HG03095 (cell line): ENCODE results near the gene FARP1.

Source experiments
- ATAC-seq: cut with Tn5 transposase; IDR thresholded peaks from one replicate; pipeline ENCODE4 v1.9.1; 2021; ENCODE audit warnings: moderate library complexity; ENCODE audit not compliant: unreplicated experiment

Gene FARP1

GRCh38 chr13:98300956-98301641 is 158.2 kb downstream of the FARP1 start:
- ATAC-seq, result no peak

GRCh38 chr13:98301721-98302120 is 158.8 kb downstream of the FARP1 start:
- ATAC-seq, result no peak

DNA sequence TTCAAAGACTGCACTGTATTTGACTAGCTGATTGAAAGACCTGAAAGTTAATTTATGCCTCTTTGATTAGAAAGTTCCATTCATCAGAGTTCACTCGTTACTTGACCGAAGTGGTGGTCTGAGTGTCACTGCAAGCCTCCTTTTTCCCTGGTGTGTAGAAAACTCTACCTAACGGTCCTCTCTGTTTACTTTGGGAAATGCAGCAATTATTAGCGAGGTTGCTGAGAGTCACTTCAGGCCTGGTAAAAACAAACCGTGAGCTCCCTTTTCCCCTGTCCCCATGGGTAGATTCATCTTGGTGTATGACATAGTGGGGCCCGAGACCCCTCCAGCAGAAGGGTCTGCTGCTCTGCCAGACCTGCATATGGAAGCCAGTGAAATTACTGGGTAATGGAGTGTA is 161.0 kb downstream of the FARP1 start:
- ATAC-seq, result no peak

DNA sequence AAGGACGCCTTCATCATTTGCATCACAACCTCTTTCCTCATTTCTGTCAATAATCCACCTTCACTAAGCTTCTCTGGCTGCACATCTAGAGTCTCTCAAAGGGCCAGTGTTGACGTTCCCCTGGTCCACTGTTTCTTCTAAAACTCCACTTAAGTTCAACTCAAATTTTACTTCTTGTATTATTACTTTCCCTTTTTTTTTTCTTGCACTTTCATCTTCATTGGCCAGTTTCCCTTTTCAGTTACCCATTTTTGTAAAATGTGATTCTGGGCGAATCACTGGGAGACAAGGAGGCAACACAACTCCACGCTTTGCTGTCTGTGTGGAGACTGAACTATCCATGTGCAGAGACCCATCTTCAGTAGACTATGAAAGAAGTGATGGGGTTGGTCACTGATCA is 162.8 kb downstream of the FARP1 start:
- no peak for ATAC-seq

GRCh38 chr13:98307463-98308085 is 164.7 kb downstream of the FARP1 start:
- no peak for ATAC-seq

DNA sequence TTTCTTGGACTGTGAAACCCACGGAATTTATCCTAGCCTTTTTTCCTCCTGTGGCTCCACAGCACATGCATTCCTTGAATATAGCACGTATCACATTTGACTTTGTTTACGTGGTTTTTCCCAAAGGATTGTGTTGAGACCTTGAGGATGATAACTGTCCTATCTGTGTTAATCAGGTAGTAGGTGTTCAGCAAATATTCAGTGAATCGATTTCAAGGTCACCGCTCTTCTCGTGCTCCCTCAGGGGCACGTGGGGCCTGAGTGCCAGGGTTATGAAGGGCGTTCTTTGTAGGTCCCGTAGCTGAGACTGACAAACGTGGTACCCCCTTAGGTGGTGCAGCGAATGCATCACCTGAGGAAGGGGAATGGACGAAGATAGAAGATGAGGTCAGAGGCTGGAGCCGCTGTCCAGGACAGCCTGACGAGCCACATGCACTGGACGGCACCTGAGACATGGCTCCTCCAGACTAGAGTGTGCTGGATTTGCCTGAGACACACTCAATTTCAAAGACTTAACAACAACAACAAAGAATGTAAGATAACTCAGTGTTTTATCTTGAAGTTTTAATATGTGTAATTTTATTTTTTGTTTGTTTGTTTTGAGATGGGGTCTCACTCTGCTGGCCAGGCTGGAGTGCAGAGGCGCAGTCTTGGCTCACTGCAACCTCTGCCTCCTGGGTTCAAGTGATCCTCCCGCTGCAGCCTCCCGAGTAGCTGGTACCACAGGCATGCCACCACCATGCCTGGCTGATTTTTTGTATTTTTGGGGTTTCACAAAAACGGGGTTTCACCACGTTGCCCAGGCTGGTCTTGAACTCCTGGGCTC is 165.4 kb downstream of the FARP1 start:
- ATAC-seq, result no peak

- ATAC-seq, result no peak
These were observed 166.9 kb downstream of the FARP1 start for GRCh38 chr13:98309569-98310335.

DNA sequence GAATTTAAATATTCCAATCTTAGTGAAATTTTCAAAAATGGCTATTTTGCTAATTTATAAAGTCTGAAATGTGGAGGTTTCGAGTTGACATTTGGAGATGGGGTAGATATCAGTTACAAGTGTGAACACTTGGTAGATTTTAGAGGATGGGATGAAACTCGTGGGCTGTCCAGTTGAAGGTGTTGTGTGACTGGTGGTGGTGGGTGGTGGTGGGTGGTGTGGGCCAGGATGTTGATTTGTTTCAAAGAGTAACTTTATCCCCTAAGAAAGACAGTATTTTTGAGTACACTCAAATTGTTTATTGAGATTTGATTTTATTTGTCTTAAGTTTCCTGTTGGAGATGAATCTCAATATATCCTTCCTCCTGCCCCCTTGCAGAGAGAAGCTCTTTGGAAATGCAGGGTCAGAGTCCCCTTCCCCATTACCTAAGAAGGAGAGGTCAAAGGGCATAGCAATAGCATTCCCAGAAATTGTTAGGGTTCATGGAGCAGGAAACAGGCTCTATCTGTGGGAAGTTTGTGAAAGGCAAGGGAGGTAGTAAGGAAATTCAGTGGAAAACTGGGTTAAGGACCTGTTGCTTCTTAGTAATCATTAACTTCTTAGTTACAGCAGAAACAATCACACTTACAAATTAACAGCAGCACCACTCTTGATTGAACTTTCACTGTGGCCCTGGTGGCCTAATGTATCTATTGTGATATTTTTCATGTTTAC is 167.7 kb downstream of the FARP1 start:
- no peak for ATAC-seq

DNA sequence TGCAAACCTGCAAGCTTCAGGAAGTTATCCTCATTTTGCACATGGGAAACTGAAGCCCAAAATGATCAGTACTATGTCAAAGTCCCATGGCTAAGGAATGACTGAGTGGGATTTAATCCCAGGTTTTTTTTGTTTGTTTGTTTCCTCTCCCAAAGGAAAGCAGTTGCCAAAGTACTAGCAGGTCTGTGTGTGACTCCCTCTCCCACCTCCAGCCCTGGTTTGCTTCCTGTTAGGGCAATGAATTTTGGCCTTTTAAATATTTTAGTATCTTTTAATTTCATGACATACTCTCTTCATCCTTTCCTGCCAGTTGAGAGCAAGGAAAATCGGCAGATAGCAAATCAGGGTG is 168.3 kb downstream of the FARP1 start:
- ATAC-seq, result no peak

DNA sequence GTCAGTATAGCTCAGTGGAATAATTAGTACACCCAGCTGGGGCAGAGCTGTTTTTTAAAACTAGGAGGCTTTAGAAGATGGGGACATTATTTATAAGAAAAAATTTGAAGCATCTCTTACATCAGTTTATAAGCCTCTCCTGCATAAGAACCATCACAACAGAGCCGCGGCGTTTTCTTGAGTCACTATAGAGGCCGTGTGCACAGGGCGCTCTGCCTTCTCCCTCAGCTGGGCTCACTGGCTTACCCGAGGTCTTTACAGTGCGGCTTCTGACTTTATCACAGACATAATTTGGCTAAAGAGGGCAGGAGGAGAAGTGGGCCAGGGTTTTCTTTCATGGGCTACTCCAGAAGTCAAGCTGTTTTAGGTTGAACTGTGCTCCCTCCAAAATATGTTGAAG is 169.7 kb downstream of the FARP1 start:
- ATAC-seq, result no peak

GRCh38 chr13:98313023-98313921 is 170.4 kb downstream of the FARP1 start:
- no peak for ATAC-seq

DNA sequence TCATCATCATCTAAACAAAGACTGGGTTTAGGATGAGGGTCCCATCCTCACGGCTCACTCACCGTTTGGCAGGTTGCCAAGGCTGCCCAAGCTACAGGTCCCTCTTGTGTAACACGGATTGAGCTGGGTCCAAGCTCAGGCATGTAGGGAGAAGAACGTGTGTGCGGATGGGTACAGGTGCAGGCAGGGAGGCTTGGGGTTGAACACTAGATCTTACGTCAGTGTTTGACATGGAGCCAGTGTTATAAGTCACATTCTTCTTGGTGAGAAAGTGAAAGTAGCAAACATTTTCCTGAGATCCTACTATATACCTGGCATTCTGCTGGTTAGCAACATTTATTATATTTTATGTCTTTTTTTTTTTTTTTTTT is 171.0 kb downstream of the FARP1 start:
- no peak for ATAC-seq

DNA sequence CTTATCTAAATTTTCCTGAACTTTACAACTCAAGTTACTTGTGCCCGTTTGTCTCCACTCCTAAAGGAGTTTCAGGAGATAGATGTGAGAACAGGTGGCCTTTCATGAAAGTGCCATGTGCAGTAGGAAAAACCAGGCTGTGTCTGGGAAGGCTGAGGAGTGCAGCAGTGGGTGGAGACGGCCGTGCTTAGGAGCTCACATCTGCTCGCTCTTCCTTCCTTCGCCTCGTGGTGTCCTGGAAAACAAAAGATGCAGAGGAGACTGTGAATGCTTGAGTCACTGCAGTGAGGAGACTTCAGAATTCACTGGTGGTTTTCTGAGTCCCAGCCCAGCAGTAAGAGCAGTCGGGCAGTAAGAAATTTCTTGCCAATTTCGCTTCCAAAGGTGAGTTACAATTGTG is 172.6 kb downstream of the FARP1 start:
- no peak for ATAC-seq

- no peak for ATAC-seq
These were observed 173.0 kb downstream of the FARP1 start for GRCh38 chr13:98315902-98316301.

DNA sequence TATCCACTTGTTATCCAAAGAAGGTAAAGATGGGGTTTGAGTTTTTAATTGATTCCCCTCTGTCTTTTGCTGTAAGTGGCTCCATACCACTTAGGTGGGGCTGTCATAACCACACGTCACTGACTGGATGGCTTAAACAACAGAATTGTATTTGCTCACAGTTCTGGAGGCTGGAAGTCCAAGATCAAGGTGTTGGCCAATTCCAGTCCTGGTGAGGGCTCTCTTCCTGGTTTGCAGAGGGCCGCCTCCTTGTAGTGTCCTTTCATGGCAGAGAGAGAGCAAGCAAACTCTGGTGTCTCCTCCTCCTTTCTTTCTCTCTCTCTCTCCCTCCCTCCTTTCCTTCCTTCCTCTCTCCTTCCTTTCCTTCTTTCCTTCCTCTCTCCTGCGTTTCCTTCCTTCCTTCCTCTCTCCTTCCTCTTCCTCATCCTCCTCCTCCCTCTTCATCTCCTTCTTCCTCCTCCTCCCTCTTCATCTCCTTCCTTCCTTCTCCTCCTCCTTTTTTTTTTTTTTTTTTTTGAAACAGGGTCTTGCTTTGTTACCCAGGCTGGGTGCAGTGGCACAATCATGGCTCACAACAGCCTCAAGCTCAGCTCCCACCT is 174.8 kb downstream of the FARP1 start:
- ATAC-seq, result no peak

- no peak for ATAC-seq
These were observed 175.5 kb downstream of the FARP1 start for GRCh38 chr13:98318263-98318878.

DNA sequence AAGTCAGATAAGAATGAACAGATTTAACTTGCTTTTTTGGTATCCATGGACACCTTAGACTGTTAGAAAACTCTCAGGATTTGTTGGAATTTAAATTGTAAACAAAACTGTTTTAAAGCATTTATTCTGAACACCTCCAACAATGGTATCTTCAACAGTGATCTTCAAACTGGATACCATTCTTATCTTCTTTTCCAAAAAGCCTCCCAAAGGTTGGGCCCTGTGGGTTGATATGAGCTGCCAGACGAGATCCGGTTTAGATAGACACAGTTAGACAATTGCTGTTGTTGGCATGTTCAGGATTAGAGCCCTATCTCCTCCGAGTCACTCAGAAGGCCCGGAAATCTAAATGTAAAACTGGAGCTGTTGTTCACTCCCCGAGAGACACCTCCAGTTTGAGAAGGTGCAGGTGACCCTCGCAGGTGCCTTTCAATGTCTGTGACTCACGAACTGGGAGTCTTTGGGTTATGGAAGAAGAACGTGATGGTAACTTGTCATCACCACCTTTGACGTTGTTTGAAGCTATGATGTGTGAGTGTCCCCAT is 177.7 kb downstream of the FARP1 start:
- ATAC-seq, result no peak

DNA sequence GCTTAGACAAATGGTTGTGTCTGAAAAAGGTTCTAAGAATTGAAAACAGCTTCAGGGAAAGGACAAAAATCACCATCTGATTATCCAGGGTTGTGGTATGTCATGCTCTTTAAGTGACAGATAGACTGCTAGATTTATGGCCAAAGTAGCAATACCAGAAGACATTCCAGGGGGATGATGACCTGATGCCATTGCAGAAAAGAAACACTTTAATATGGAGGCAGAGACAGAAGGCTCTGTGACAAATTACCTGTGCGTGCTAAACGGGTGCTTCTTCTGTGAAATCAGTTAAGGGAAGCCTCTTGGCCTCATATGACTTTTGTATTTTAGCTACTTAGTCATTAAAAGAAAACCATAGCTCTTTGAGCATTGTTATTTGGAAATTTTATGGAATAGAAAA is 178.5 kb downstream of the FARP1 start:
- ATAC-seq, result no peak
